ENCODE measurements around the gene TPRN.

TPRN gene

DNA sequence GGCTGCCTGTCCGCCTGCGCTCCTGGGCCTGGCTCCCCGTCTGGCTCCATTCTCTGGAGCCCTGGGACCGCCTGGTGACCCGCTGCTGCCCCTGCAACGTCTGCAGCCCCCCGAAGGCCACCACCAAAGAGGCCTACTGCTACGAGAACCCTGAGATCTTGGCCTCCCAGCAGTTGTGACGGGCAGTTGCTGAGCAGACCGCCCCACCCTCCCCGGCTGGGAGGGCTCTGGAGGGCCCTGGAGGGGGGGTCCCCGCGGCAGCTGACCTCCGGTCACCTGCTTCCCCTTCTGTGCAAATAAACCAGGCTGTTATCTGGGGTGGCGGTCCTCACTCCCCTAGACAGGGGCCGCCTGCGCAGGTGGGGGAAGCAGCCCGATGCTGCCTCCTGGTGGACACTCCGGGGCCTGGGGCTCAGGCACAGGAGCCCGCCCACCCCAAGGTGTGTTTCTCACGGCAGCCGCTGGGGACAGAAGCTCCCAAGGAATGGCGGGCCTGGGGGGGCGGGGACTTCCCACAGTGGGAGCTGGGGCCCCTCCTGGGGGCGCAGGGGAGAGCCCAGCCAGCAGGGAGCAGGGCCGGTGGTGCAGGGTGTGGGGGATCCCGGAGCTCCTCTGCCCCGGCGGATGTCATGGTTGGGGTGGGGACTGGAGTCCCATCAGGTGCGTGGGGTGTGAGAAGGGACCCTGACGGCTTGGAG is 35.8 kb upstream of the TPRN start:
- peak; percentile 83 to 88 (median 86) for DNase-seq

DNA sequence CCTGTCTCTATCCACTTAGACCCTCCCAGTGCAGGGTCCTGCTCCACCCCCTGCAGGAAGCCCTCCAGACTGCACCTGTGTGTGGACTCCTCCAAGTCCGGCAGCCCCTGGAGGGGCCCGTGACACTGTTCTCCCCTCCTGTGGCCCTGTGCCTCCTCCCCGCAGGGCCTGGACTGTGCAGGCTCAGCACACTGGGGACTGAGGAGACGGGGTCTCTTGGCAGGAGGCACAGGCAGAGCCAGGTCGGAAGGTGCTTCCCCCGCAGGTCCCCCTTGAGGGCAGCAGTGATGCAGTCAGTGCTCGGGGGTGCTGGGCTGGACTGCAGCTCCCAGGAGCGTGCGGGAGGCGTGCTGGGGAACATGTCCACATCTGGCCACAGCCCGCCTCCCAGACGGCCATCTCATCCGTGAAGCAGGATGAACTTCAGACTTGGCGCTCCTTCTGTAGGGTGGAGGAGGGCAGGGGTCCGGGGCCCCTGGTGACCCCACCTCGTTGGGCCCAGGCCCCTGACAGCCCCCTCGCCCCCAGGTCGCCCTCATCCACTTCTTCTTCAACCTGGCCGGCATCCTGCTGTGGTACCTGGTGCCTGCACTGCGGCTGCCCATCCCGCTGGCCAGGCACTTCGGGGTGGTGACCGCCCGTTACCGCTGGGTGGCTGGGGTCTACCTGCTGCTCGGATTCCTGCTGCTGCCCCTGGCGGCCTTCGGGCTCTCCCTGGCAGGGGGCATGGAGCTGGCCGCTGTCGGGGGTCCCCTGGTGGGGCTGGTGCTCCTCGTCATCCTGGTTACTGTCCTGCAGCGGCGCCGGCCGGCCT is 35.1 kb upstream of the TPRN start:
- DNase-seq, result no peak

DNA sequence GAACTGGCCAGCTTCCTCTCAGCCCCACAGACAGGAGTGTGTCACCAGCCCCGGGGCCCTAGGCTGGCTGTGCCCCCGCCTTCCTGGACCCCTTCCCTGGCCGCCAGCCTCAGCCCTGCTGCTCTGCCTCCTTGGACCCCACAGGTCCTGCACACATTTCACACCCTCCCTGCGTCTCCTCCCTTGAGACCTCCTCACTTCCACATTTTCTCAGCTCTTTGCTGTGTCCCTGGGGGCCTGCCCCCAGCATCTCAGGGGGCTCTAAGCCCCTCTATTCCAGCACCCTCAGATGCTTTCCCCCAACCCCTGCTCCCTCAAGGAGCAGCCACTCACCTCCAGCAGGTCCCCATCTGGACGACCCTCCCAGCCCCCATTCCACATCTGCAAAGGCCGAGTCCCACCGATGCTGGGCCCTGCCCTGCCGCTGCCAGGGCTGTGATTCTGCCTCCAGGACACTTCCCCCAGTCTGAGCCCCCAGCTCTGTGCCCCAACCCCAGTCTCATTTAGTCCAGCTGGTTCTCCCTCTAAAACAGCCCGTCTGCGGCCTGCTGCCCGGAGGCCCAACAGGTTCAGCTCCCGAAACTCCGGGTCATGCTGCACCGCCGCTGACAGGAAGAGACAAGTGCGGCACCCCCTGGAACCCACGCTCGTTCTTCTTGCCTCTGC is 34.4 kb upstream of the TPRN start:
- DNase-seq, result no peak

DNA sequence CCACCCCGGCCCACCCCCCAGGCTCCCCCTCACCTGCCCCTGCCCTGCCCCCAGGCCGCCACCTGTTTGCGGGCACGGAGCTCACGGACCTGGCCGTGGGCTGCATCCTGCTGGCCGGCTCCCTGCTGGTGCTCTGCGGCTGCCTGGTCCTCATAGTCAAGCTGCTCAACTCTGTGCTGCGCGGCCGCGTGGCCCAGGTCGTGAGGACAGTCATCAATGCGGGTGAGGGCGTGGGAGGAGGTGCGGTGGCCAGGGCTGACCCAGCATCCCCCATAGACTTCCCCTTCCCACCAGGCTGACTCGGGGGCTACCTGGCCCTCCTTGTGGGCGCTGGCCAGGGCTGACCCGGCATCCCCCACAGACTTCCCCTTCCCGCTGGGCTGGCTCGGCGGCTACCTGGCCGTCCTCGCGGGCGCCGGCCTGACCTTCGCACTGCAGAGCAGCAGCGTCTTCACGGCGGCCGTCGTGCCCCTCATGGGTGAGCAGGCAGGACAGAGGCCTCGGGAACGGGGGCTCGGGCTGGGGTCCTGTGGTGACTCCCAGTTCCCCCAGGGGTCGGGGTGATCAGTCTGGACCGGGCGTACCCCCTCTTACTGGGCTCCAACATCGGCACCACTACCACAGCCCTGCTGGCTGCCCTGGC is 33.6 kb upstream of the TPRN start:
- no peak for DNase-seq

DNA sequence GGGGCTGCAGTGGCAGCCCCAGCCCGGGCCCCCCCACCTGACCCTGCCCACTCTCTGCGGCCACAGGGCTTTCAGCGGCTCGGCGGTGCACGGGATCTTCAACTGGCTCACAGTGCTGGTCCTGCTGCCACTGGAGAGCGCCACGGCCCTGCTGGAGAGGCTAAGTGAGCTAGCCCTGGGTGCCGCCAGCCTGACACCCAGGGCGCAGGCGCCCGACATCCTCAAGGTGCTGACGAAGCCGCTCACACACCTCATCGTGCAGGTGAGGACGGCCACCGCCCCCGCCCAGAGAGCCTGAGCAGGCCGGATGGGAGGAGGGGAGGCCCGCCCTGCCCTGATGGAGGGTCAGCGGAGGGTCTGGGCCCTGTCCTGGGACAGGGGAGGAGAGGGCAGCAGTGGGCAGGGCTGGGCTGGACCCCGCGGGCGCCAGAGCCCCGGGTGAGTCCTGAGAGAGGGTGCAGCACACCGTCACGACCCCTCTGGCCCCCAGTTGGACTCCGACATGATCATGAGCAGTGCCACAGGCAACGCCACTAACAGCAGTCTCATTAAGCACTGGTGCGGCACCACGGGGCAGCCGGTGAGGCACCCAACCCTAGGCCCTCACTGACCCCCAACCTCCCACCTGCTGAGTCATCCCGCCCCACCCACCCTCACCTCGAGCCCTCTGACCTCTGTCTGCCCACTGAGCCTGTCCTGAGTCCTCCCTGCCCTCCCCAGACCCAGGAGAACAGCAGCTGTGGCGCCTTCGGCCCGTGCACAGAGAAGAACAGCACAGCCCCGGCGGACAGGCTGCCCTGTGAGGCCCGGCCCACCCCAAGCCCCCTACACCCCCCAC is 32.8 kb upstream of the TPRN start:
- no peak for DNase-seq

DNA sequence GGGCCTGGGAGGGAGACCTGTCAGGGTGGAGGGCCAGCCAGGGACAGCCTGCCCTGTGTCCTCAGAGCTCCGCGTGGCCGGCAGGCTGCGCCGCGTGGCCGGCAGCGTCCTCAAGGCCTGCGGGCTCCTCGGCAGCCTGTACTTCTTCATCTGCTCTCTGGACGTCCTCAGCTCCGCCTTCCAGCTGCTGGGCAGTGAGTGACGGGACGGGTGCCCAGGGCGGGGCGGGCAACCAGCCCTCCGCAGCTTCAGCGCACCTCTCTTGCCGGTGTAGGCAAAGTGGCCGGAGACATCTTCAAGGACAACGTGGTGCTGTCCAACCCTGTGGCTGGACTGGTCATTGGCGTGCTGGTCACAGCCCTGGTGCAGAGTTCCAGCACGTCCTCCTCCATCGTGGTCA is 32.0 kb upstream of the TPRN start:
- DNase-seq, result no peak

DNA sequence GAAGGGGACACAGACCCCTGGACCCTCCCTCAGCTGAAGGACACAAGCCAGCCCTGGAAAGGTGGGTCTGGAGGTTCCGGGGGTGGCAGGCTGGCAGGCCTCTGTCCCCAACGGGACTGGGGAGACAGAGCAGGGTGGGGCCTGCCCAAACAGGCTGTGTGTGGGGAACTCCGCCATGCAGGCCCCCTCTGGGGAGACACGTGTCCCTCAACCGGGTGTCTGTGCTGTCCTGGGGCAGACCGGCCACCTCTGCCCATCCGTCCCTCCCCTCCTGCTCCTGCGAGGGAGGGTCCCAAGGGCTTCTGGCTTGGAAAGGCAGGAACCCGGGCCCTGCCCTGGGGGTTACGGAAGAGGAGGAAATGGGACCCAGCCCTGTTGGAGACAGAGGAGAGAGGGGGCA is 31.6 kb upstream of the TPRN start:
- DNase-seq, result no peak

DNA sequence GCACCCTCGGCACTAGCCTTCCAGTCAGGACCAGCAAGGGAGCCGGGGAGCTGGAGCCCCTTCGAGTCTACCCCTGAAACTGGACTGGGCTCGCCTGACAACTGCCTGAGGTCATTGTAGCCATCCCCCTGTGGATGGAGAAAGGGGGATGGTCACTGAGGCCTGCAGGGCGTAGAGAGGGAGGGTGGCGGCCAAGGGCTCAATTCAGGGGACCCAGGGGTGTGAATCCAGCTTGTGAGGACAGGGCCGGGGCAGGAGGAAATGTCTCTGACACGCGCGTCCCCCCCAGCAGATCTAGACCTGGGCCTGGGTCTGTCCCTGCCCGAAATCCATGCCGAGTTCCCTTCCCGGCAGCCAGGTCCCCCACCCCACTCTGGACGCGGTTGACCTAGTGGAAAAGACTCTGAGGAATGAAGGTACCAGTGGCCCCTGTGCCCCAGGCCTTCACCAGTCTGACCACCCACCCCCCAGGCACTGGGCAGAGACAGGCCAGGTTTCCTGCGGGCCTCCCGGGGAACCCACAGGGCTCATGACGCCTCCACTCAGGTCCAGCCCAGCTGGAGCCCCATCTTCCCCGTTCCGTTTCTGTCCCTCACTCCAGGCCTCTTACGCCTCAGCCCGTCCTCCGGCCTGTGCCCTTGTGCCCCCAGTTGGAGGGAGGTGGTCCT is 31.0 kb upstream of the TPRN start:
- DNase-seq, result no peak

DNA sequence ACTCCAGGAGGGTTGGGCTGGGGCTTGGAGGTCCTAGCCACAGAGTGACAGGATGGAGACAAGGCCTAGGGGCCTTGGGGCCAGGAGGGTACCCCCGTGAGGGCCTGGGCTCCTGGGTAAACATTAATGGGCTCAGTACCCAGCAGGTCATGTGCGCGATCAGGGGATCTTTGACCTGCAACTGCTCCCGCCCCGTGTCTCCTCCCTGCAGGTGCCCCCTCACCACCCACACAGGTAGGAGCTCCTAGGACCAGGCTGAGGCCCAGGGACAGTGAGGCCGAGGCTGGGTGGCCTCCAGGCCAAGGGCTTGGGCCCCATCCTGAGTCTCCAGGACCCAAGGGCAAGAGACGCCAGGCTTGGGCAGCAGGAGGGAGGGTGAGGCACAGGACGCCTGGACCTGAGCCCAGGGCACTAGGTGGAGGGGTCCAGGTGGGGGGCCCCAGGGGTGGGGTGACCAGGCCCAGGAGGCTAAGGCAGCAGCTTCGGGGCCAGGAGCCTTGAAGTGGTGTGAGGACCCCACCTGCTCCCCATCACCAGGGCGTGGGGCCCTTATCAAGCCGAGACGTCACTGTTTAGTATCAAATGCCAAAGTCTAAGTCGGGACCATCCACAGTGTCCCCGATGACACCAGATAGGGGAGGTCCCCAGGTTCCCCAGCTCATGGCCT is 30.3 kb upstream of the TPRN start, which contains the start of gene SLC34A3:
Gene SLC34A3, plus strand, starts transcription at position 197 of the 667 bp plus-strand sequence. CDS start 802 bp downstream, outside the sequence.
- no peak for DNase-seq

DNA sequence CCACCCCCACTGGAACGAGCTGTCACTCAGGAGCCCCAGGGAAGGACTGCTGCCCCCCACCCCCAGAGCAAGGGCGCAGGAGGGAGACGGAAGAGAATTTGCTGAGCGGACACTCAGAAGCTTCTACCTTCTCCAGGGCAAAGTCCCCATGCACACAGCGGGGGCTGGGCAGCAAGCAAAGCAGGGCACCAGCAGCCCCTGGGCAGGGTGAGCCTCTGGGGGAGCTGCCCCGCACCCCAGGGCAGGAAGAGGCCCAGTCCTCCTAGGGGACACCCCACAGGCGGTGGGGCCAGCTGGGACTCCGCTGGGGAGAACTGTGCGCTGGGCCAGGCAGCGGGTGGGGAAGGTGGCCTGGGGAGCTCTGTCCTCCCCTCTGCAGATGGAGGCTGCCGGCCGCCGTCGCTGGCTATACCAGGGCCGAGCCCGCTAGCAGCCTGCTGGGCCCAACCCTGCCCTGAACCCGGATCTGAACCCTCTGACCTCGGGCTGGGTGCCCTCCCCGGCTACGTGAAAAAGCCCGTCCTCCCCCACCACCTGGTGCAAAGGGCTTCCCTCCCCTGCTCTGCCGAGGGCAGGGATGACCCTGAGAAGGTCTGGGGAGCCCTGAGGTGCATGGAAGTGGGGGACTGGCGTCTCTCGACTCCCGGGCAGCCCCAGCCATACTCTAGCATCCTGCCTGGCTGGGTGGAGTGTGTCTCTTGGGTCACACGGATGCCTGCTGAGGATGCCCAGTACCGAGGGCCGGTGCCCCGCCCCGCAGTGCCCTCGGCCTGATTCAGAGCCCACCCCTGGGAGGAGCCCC is 29.6 kb upstream of the TPRN start:
- no peak for DNase-seq

DNA sequence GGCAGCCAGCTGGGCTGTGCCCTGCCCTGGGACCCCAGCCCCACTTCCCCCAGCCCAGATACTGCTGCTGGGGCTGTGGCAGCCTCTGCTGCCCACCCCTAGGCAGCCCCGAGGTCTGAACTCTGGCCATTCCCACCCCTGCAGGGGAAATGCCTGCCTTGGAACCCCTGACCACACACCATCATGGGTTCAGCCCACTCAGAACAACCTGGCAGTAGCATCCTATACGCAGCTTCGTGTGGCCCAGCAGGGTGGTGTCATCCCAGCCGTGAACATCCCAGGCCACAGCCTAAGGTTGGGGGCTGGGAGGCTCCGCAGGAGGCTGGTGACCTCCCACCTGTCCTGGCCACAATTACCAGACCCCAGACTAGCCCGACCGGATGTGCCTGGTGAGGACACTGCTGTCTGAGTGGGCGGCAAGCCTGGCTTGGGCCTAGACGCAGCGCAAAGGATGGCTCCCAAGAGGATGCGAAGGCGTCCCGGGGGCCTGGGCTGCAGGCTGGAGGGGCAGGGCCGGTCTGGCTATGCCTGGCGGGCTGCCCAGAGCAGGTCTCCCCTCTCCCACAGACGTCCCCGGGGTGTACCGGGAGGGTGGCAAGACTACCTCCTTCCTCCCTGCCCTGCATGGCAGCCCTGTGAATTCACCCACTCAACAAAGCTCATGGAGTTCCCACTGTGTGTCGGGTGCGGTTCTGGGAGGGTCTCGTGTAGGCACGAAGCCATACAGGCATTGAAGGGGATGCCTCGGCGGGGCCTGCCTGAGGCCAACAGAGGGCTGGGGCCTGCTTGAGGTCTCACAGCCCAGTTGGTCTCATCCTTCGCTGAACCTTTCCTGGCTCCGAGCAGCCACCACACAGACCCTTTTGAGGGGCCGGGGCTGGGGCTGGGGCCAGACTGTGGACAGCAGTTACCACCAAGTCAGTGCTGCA is 28.7 kb upstream of the TPRN start:
- no peak for DNase-seq

DNA sequence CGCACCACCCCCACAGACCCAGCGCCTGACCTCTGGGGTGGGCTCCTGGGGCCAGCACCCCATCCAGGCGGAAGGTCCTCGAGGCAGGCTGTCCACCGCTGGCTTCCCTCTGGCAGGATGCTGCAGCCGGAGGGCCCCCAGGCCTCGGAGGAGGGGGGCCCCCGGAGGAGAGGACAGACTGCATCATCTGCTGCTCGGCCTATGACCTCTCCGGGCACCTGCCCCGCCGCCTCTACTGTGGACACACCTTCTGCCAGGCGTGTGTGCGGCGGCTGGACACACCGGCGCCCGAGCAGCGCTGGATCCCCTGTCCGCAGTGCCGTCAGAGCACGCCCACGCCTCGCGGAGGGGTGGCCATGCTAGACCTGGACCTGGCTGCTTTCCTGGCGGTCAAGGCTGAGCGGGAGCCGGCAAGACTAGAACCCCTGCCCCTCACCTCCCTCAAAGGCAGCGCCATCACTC is 28.0 kb upstream of the TPRN start:
- no peak for DNase-seq

DNA sequence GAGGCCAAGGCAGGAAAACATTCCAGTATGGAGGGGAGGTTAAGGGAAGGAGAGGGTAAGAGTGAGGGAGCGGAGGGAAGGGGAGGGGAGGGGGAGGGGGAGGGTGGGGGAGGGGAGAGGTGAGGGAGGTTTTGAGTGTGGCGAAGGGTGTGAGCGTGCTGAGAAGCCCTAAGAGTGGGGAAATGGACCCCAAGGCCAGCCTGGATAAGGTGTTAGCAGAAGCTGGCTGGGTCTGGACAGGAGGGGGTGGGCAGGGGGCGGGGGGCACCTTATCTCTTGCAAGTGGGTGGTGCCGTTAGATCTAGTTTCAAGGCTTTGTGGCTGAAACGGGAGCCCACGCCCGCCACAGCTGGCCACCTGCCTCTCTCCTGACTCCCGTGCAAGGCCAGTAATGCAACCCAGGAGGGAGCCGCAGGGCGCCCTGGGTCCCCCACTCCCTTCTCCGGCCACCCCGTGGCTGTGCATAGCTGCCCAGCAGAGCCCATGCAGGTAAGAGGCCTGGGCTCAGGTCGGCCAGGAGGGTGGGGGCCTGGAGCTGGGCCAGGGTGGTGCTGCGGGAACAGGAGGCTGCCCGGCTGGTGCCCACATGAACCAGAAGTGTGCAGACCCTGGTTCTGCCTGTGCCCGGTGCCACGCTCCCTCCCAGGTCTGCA is 27.4 kb upstream of the TPRN start:
- no peak for DNase-seq

DNA sequence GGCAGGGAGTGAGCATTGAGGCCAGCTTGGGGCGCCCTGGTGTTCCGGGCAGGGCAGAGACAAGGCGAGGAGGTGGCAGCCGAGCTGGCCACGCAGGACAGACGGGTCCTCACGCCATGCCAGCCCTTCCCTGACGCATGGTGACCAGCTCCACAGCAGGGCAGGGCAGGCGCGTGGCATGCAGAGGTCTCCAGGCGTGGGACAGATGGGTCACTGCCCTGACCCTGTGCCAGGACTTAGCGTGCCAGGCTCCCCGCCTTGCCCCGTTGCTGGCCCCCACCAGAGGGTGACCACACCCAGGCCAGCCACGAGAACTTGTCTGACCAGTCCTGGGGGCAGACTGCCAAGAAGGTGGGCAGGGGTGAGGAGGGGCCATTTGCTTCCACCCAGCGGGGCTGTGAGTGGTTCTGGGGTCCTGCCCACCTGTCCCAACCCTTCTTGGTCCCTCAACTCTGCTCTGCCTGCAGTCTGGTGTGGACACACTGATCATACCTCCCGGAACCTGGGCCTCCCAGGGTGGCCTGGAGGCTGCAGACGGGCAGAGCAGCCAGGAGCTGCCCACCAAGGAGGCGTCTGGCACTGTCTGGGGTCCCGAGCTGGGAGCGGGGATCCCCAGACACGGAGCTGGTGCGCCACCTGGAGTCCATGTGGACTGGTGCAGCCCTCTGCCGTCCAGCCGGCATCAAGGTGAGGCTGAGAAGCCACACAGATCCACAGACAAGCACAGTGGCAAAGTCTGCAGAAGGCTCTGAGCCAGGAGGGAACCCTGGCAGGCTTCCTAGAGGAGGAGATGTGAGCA is 26.7 kb upstream of the TPRN start, which contains the start of gene RNF224:
Gene RNF224, plus strand, starts transcription at position 449 of the 799 bp plus-strand sequence. CDS start 834 bp downstream, outside the sequence.
- DNase-seq, result peak; percentile 60 to 67 (median 64)

DNA sequence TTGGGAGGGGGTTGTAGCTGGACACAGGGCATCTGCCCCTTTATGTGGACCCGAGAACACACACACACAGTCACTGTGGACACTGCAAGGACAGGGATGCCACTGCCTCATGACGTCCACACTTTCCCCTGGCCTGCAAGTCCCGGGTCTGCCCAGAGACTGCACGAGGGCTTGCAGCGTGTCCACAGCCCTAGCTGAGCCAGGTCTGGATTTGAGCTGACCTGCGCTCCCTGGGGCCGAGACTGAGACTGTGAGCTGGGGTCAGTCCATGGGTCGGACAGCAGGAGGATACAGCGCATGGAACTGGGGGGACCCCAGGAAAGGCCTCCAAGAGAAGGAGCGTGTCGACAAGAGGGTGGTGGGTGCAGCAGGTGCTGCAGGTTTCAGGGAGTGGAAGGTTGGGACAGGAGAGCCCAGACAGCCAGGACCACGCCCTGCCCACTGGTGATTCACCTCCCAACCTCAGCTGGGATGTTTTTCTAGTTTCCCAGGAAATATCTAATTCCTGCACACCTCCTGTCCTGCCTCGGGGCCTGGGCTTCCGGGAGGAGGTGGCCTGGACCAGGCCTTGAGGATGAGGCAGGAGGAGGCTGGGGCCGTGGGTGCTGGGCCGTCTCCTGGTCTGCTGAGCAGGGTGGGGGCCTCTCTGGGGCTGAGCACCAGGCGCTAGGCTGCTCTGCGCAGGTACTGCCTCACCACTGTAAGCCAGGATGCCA is 26.0 kb upstream of the TPRN start:
- DNase-seq, result no peak

DNA sequence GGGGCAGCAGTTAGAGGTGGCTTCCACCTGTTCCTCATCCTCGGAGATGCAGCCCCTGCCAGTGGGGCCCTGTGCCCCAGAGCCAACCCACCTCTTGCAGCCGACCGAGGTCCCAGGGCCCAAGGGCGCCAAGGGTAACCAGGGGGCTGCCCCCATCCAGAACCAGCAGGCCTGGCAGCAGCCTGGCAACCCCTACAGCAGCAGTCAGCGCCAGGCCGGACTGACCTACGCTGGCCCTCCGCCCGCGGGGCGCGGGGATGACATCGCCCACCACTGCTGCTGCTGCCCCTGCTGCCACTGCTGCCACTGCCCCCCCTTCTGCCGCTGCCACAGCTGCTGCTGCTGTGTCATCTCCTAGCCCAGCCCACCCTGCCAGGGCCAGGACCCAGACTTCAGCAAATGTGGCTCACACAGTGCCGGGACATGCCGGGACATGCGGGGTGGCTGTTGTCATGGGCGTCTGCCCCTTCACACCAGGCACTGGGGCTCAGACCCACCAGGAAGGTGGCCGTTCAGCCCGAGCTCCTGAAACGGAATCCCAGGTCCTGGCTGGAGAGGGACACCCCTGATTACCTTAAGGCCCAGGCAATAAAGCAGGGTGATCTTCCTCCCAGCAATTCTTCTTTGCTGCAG is 25.3 kb upstream of the TPRN start:
- no peak for DNase-seq

All from activated CD4-positive, CD25-positive, alpha-beta regulatory T cell (primary cell).